ENCODE measurements around the gene GALNT15. TPM values are rescaled to one million over a fixed set of nuclear protein-coding genes. Genes with fewer than 3 reads are reported as not detected.
A peak's percentile ranks its signal among the peaks of the same experiment; 100 is the strongest.

Gene GALNT15
- polyA plus RNA-seq, 1 donor = 0.78 TPM

- Histone ChIP-seq H3K27ac (ENCODE audit: low read length) (no peak overlapping the region), H3K36me3 (ENCODE audit: control insufficient read depth, insufficient read depth, low read length) (no peaks in the 10 kb centered on the region), H3K9me3 (ENCODE audit: control insufficient read depth, low read depth, low read length) (peaks cover 3% of the 10 kb centered on the region), H3K27me3 (ENCODE audit: control insufficient read depth, insufficient read depth, low read length) (no peaks in the 10 kb centered on the region), H3K4me3 (ENCODE audit: low read length) (no peak overlapping the region), H3K4me1 (ENCODE audit: control insufficient read depth, insufficient read depth, low read length) (no peaks in the 10 kb centered on the region)
- WGBS (ENCODE audit: insufficient coverage, low lambda C conversion rate) = 40% methylated on average over 1 of the region's 6 CpGs
- no peak for DNase-seq
Measured at GRCh38 chr3:16140116-16140893, 34.2 kb upstream of the GALNT15 start.

GRCh38 chr3:16140894-16141285, 33.6 kb upstream of the GALNT15 start:
- H3K4me1 ChIP-seq (ENCODE audit: control insufficient read depth, insufficient read depth, low read length) = no peaks in the 10 kb centered on the region
- no peak for DNase-seq
- H3K27me3 ChIP-seq (ENCODE audit: control insufficient read depth, insufficient read depth, low read length) = no peaks in the 10 kb centered on the region
- no peaks in the 10 kb centered on the region for H3K36me3 ChIP-seq (ENCODE audit: control insufficient read depth, insufficient read depth, low read length)
- H3K9me3 ChIP-seq (ENCODE audit: control insufficient read depth, low read depth, low read length) = peaks cover 3% of the 10 kb centered on the region
- WGBS (ENCODE audit: insufficient coverage, low lambda C conversion rate) = 100% methylated on average over 1 of the region's 2 CpGs
- no peak overlapping the region for H3K27ac ChIP-seq (ENCODE audit: low read length)
- H3K4me3 ChIP-seq (ENCODE audit: low read length) = no peak overlapping the region

- Histone ChIP-seq H3K36me3 (ENCODE audit: control insufficient read depth, insufficient read depth, low read length) (no peaks in the 10 kb centered on the region), H3K27ac (ENCODE audit: low read length) (no peak overlapping the region), H3K27me3 (ENCODE audit: control insufficient read depth, insufficient read depth, low read length) (no peaks in the 10 kb centered on the region), H3K4me1 (ENCODE audit: control insufficient read depth, insufficient read depth, low read length) (no peaks in the 10 kb centered on the region), H3K4me3 (ENCODE audit: low read length) (no peak overlapping the region), H3K9me3 (ENCODE audit: control insufficient read depth, low read depth, low read length) (no peaks in the 10 kb centered on the region)
- no peak for DNase-seq
- no CpG with 5 or more reads among the region's 5 CpGs for WGBS (ENCODE audit: insufficient coverage, low lambda C conversion rate)
Measured at GRCh38 chr3:16142350-16143025, 32.0 kb upstream of the GALNT15 start.

GRCh38 chr3:16143861-16144447, 30.5 kb upstream of the GALNT15 start:
- no peak for DNase-seq
- H3K36me3 ChIP-seq (ENCODE audit: control insufficient read depth, insufficient read depth, low read length) = no peaks in the 10 kb centered on the region
- no CpG with 5 or more reads among the region's 2 CpGs for WGBS (ENCODE audit: insufficient coverage, low lambda C conversion rate)

GRCh38 chr3:16145176-16145575, 29.3 kb upstream of the GALNT15 start:
- Histone ChIP-seq H3K27me3 (ENCODE audit: control insufficient read depth, insufficient read depth, low read length) (no peaks in the 10 kb centered on the region), H3K27ac (ENCODE audit: low read length) (no peak overlapping the region), H3K36me3 (ENCODE audit: control insufficient read depth, insufficient read depth, low read length) (no peaks in the 10 kb centered on the region), H3K9me3 (ENCODE audit: control insufficient read depth, low read depth, low read length) (no peaks in the 10 kb centered on the region), H3K4me1 (ENCODE audit: control insufficient read depth, insufficient read depth, low read length) (no peaks in the 10 kb centered on the region), H3K4me3 (ENCODE audit: low read length) (no peak overlapping the region)
- no peak for DNase-seq
- WGBS (ENCODE audit: insufficient coverage, low lambda C conversion rate) = no CpG with 5 or more reads among the region's 2 CpGs

More at GRCh38 chr3:16143861-16144447, 30.5 kb upstream of the GALNT15 start:
- Histone ChIP-seq H3K27ac (ENCODE audit: low read length) (no peak overlapping the region), H3K4me1 (ENCODE audit: control insufficient read depth, insufficient read depth, low read length) (no peaks in the 10 kb centered on the region), H3K27me3 (ENCODE audit: control insufficient read depth, insufficient read depth, low read length) (no peaks in the 10 kb centered on the region), H3K9me3 (ENCODE audit: control insufficient read depth, low read depth, low read length) (no peaks in the 10 kb centered on the region), H3K4me3 (ENCODE audit: low read length) (no peak overlapping the region)

GRCh38 chr3:16146015-16146730, 28.3 kb upstream of the GALNT15 start:
- H3K4me1 ChIP-seq (ENCODE audit: control insufficient read depth, insufficient read depth, low read length) = no peaks in the 10 kb centered on the region
- no CpG with 5 or more reads among the region's 2 CpGs for WGBS (ENCODE audit: insufficient coverage, low lambda C conversion rate)
- H3K36me3 ChIP-seq (ENCODE audit: control insufficient read depth, insufficient read depth, low read length) = no peaks in the 10 kb centered on the region
- H3K27ac ChIP-seq (ENCODE audit: low read length) = no peak overlapping the region
- no peaks in the 10 kb centered on the region for H3K27me3 ChIP-seq (ENCODE audit: control insufficient read depth, insufficient read depth, low read length)
- H3K9me3 ChIP-seq (ENCODE audit: control insufficient read depth, low read depth, low read length) = no peaks in the 10 kb centered on the region
- H3K4me3 ChIP-seq (ENCODE audit: low read length) = no peak overlapping the region
- no peak for DNase-seq

- no peaks in the 10 kb centered on the region for H3K4me1 ChIP-seq (ENCODE audit: control insufficient read depth, insufficient read depth, low read length)
- no peaks in the 10 kb centered on the region for H3K27me3 ChIP-seq (ENCODE audit: control insufficient read depth, insufficient read depth, low read length)
- WGBS (ENCODE audit: insufficient coverage, low lambda C conversion rate) = 86% methylated on average over 1 of the region's 2 CpGs
- H3K36me3 ChIP-seq (ENCODE audit: control insufficient read depth, insufficient read depth, low read length) = no peaks in the 10 kb centered on the region
- DNase-seq = no peak
- H3K9me3 ChIP-seq (ENCODE audit: control insufficient read depth, low read depth, low read length) = no peaks in the 10 kb centered on the region
- no peak overlapping the region for H3K27ac ChIP-seq (ENCODE audit: low read length)
- H3K4me3 ChIP-seq (ENCODE audit: low read length) = no peak overlapping the region
Measured at GRCh38 chr3:16147220-16147994, 27.1 kb upstream of the GALNT15 start.

- DNase-seq = no peak
- no peak overlapping the region for H3K27ac ChIP-seq (ENCODE audit: low read length)
- H3K9me3 ChIP-seq (ENCODE audit: control insufficient read depth, low read depth, low read length) = no peaks in the 10 kb centered on the region
- H3K27me3 ChIP-seq (ENCODE audit: control insufficient read depth, insufficient read depth, low read length) = no peaks in the 10 kb centered on the region
- H3K4me3 ChIP-seq (ENCODE audit: low read length) = no peak overlapping the region
- H3K4me1 ChIP-seq (ENCODE audit: control insufficient read depth, insufficient read depth, low read length) = no peaks in the 10 kb centered on the region
- WGBS (ENCODE audit: insufficient coverage, low lambda C conversion rate) = no CpG with 5 or more reads among the region's 6 CpGs
- H3K36me3 ChIP-seq (ENCODE audit: control insufficient read depth, insufficient read depth, low read length) = no peaks in the 10 kb centered on the region
Measured at GRCh38 chr3:16148213-16148612, 26.3 kb upstream of the GALNT15 start.

- Histone ChIP-seq H3K27me3 (ENCODE audit: control insufficient read depth, insufficient read depth, low read length) (no peaks in the 10 kb centered on the region), H3K4me3 (ENCODE audit: low read length) (no peak overlapping the region), H3K27ac (ENCODE audit: low read length) (no peak overlapping the region), H3K36me3 (ENCODE audit: control insufficient read depth, insufficient read depth, low read length) (no peaks in the 10 kb centered on the region), H3K9me3 (ENCODE audit: control insufficient read depth, low read depth, low read length) (no peaks in the 10 kb centered on the region), H3K4me1 (ENCODE audit: control insufficient read depth, insufficient read depth, low read length) (no peaks in the 10 kb centered on the region)
- DNase-seq = peak; percentile 33 to 59
- WGBS (ENCODE audit: insufficient coverage, low lambda C conversion rate) = no CpG with 5 or more reads among the region's 4 CpGs
Measured at GRCh38 chr3:16148783-16149182, 25.7 kb upstream of the GALNT15 start.

- no CpG with 5 or more reads among the region's 1 CpG for WGBS (ENCODE audit: insufficient coverage, low lambda C conversion rate)
- no peak overlapping the region for H3K4me3 ChIP-seq (ENCODE audit: low read length)
- H3K27ac ChIP-seq (ENCODE audit: low read length) = no peak overlapping the region
- no peaks in the 10 kb centered on the region for H3K27me3 ChIP-seq (ENCODE audit: control insufficient read depth, insufficient read depth, low read length)
- H3K9me3 ChIP-seq (ENCODE audit: control insufficient read depth, low read depth, low read length) = no peaks in the 10 kb centered on the region
- no peak for DNase-seq
- no peaks in the 10 kb centered on the region for H3K4me1 ChIP-seq (ENCODE audit: control insufficient read depth, insufficient read depth, low read length)
- no peaks in the 10 kb centered on the region for H3K36me3 ChIP-seq (ENCODE audit: control insufficient read depth, insufficient read depth, low read length)
Measured at GRCh38 chr3:16150285-16150684, 24.2 kb upstream of the GALNT15 start.

Measured in large intestine (tissue), 3 donors.